HepG2 (cell line): Measurements from ENCODE around the gene CIITA. TPM values are rescaled to one million over a fixed set of nuclear protein-coding genes. Genes with fewer than 3 reads are reported as not detected.

ENCODE experiments used
- AKAP8 ChIP-seq: sonication (generic); formaldehyde crosslinking; IDR thresholded peaks from 2 replicates; pipeline ENCODE4 v1.5.1; 2020; ENCODE audit warnings: mild to moderate bottlenecking, missing genetic modification reagents
- BRD4 ChIP-seq: sonication (generic); formaldehyde crosslinking; IDR thresholded peaks from 2 replicates; pipeline ENCODE4 v1.4.0; 2020; ENCODE audit warnings: missing genetic modification reagents
- DPF2 ChIP-seq: sonication (generic); formaldehyde crosslinking; IDR thresholded peaks from 2 replicates; pipeline ENCODE4 v1.4.0; 2020; ENCODE audit warnings: mild to moderate bottlenecking, low read depth, missing genetic modification reagents, borderline replicate concordance
- FOSL2 ChIP-seq: sonication (generic); formaldehyde crosslinking; IDR thresholded peaks from 2 replicates; pipeline ENCODE4 v1.4.0; 2020; ENCODE audit warnings: missing genetic modification reagents
- GABPA ChIP-seq, 2 experiments: IDR thresholded peaks; 2 replicates each; pipeline ENCODE4 v1.6.1; 2011 to 2016; ENCODE audit warnings: low read depth in 2 of 2, low read length in 1 of 2, missing biosample characterization in 1 of 2, missing genetic modification characterization in 1 of 2
- HMG20B ChIP-seq: conservative IDR thresholded peaks from 2 replicates; pipeline ENCODE4 v1.6.1; 2016; ENCODE audit warnings: missing genetic modification reagents, missing compliant biosample characterization
- MLLT10 ChIP-seq: sonication (generic); formaldehyde crosslinking; IDR thresholded peaks from 2 replicates; pipeline ENCODE4 v1.4.0; 2020; ENCODE audit warnings: missing genetic modification reagents
- NFE2L1 ChIP-seq: sonication (generic); formaldehyde crosslinking; IDR thresholded peaks from 2 replicates; pipeline ENCODE4 v1.4.0; 2020; ENCODE audit warnings: missing genetic modification reagents, mild to moderate bottlenecking, borderline replicate concordance
- NFKBIZ ChIP-seq: IDR thresholded peaks from 2 replicates; pipeline ENCODE4 v1.6.1; 2018; ENCODE audit warnings: missing genetic modification reagents, missing compliant biosample characterization
- ONECUT2 ChIP-seq: sonication (generic); formaldehyde crosslinking; IDR thresholded peaks from 2 replicates; pipeline ENCODE4 v1.4.0; 2020; ENCODE audit warnings: missing genetic modification reagents
- POLR2A ChIP-seq, 2 experiments: IDR thresholded peaks; 2 replicates each; pipeline ENCODE4 v1.6.1; 2011; ENCODE audit warnings: low read depth in 2 of 2, low read length in 2 of 2, mild to moderate bottlenecking in 1 of 2, moderate library complexity in 1 of 2; ENCODE audit not compliant: insufficient read depth in 1 of 2
- TEAD2 ChIP-seq: sonication (generic); formaldehyde crosslinking; IDR thresholded peaks from 2 replicates; pipeline ENCODE4 v1.9.0; 2021; ENCODE audit warnings: missing genetic modification reagents
- TGIF2 ChIP-seq: IDR thresholded peaks from 2 replicates; pipeline ENCODE4 v1.6.1; 2016; ENCODE audit warnings: control low read depth, missing compliant biosample characterization
- ZBTB1 ChIP-seq: sonication (generic); formaldehyde crosslinking; IDR thresholded peaks from 2 replicates; pipeline ENCODE4 v1.4.0; 2020; ENCODE audit warnings: missing genetic modification reagents, borderline replicate concordance
- ZBTB43 ChIP-seq: sonication (generic); formaldehyde crosslinking; conservative IDR thresholded peaks from 2 replicates; pipeline ENCODE4 v1.4.0; 2020; ENCODE audit warnings: missing genetic modification reagents
- ZEB1 ChIP-seq: IDR thresholded peaks from 2 replicates; pipeline ENCODE4 v1.6.1; 2012; ENCODE audit warnings: mild to moderate bottlenecking, low read depth, inconsistent platforms; ENCODE audit not compliant: insufficient replicate concordance
- ZFP90 ChIP-seq: sonication (generic); formaldehyde crosslinking; IDR thresholded peaks from 2 replicates; pipeline ENCODE4 v1.8.0; 2022; ENCODE audit warnings: missing genetic modification reagents, mild to moderate bottlenecking, inconsistent platforms, borderline replicate concordance
- ZNF343 ChIP-seq: sonication (generic); formaldehyde crosslinking; IDR thresholded peaks from 2 replicates; pipeline ENCODE4 v1.4.0; 2020; ENCODE audit warnings: mild to moderate bottlenecking, missing genetic modification reagents
- ZNF558 ChIP-seq: sonication (generic); formaldehyde crosslinking; IDR thresholded peaks from 2 replicates; pipeline ENCODE4 v1.9.0; 2022; ENCODE audit warnings: mild to moderate bottlenecking, missing genetic modification reagents, borderline replicate concordance
- polyA plus RNA-seq, 8 experiments: library from polyadenylated mRNA; depleted of rRNA in 3 of 8; stranded (reverse) in 7 of 8; unstranded in 1 of 8; fragments of >200 nt; fragmentation: Illumina TruSeq in 4 of 8; extraction: Trizol in 4 of 8; gene quantifications; 2 replicates each; pipeline versions ENCODE4 v1.2.1 to v1.2.3, GENCODE V29; 2011 to 2016; ENCODE audit warnings: low read depth in 4 of 8, missing spikeins in 1 of 8, mixed read lengths in 1 of 8; ENCODE audit not compliant: insufficient read depth in 1 of 8
- total RNA-seq, 5 experiments: library from RNA; depleted of rRNA; stranded (reverse); fragments of >200 nt; fragmentation: Illumina TruSeq; extraction: Trizol; gene quantifications; 2 replicates each; pipeline ENCODE4 v1.2.3, GENCODE V29; 2016; ENCODE audit warnings: low read depth in 1 of 5
- TF ChIP-seq, protein P1 (sequence below): sonication (generic); formaldehyde crosslinking; IDR thresholded peaks from 2 replicates; pipeline ENCODE4 v1.4.0; 2020; ENCODE audit warnings: mild to moderate bottlenecking, missing genetic modification reagents, borderline replicate concordance
- TF ChIP-seq, protein P2 (sequence below): sonication (generic); formaldehyde crosslinking; IDR thresholded peaks from 2 replicates; pipeline ENCODE4 v1.5.0; 2020; ENCODE audit warnings: mild to moderate bottlenecking, missing genetic modification reagents, moderate library complexity

CIITA gene
- total and polyA plus RNA-seq, 2 of the 13 experiments (the other 11 are each of a cell fraction or from before 2014, with no cell fraction given): 0.08 to 0.09 TPM

DNA sequence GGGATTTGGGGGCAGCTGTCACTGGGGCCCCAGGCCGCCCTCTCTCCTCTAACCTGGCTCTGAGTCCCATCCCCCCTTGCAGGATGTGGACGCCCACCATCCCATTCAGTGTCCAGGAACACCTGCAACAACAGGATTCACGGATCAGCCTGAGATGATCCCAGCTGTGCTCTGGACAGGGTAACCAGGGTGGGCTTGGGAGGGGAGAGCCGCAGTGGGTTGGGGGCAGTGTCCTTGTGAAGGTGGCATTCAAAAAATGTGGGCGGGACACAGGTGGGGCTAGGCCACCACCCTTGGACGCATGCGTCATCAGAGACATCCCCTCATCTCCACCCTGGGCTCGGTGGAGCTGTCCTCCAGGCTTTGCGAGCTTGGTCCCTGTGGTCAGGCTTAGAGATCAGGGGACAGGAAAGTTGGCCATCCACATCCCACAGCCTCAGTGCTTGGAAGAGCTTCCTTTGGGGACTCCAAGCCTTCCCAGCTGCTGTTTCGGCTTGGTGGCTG lies 46.2 kb downstream of the CIITA start (continued):
- TF ChIP-seq, protein P1, sequence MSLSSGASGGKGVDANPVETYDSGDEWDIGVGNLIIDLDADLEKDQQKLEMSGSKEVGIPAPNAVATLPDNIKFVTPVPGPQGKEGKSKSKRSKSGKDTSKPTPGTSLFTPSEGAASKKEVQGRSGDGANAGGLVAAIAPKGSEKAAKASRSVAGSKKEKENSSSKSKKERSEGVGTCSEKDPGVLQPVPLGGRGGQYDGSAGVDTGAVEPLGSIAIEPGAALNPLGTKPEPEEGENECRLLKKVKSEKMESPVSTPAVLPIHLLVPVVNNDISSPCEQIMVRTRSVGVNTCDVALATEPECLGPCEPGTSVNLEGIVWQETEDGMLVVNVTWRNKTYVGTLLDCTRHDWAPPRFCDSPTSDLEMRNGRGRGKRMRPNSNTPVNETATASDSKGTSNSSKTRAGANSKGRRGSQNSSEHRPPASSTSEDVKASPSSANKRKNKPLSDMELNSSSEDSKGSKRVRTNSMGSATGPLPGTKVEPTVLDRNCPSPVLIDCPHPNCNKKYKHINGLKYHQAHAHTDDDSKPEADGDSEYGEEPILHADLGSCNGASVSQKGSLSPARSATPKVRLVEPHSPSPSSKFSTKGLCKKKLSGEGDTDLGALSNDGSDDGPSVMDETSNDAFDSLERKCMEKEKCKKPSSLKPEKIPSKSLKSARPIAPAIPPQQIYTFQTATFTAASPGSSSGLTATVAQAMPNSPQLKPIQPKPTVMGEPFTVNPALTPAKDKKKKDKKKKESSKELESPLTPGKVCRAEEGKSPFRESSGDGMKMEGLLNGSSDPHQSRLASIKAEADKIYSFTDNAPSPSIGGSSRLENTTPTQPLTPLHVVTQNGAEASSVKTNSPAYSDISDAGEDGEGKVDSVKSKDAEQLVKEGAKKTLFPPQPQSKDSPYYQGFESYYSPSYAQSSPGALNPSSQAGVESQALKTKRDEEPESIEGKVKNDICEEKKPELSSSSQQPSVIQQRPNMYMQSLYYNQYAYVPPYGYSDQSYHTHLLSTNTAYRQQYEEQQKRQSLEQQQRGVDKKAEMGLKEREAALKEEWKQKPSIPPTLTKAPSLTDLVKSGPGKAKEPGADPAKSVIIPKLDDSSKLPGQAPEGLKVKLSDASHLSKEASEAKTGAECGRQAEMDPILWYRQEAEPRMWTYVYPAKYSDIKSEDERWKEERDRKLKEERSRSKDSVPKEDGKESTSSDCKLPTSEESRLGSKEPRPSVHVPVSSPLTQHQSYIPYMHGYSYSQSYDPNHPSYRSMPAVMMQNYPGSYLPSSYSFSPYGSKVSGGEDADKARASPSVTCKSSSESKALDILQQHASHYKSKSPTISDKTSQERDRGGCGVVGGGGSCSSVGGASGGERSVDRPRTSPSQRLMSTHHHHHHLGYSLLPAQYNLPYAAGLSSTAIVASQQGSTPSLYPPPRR (CRISPR knock-in tag): peak; percentile 7; the same call in 1 of the 2 replicates
- TF ChIP-seq BRD4: no peak
- TF ChIP-seq AKAP8 (CRISPR knock-in tag): 0 out of 2 replicates have a peak, but pooled peaks have one; percentile 50
- no peak for TF ChIP-seq HMG20B (CRISPR knock-in tag)
- no peak for TF ChIP-seq ONECUT2 (CRISPR knock-in tag)
- TF ChIP-seq ZFP90: 0 out of 2 replicates have a peak, but pooled peaks have one; percentile 16
- TF ChIP-seq NFKBIZ (CRISPR knock-in tag): no peak
- TF ChIP-seq DPF2: 0 out of 2 replicates have a peak, but pooled peaks have one; percentile 15
- TF ChIP-seq ZEB1: peak; percentile 48
- TF ChIP-seq ZNF343 (CRISPR knock-in tag): 0 out of 2 replicates have a peak, but pooled peaks have one; percentile 11
- 0 out of 2 replicates have a peak, but pooled peaks have one; percentile 66 for TF ChIP-seq NFE2L1
- no peak for TF ChIP-seq ZBTB1
- TF ChIP-seq MLLT10 (CRISPR knock-in tag): no peak
- TF ChIP-seq, protein P2, sequence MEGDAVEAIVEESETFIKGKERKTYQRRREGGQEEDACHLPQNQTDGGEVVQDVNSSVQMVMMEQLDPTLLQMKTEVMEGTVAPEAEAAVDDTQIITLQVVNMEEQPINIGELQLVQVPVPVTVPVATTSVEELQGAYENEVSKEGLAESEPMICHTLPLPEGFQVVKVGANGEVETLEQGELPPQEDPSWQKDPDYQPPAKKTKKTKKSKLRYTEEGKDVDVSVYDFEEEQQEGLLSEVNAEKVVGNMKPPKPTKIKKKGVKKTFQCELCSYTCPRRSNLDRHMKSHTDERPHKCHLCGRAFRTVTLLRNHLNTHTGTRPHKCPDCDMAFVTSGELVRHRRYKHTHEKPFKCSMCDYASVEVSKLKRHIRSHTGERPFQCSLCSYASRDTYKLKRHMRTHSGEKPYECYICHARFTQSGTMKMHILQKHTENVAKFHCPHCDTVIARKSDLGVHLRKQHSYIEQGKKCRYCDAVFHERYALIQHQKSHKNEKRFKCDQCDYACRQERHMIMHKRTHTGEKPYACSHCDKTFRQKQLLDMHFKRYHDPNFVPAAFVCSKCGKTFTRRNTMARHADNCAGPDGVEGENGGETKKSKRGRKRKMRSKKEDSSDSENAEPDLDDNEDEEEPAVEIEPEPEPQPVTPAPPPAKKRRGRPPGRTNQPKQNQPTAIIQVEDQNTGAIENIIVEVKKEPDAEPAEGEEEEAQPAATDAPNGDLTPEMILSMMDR: no peak
- TF ChIP-seq TGIF2: 0 out of 2 replicates have a peak, but pooled peaks have one; percentile 18
- TF ChIP-seq GABPA (IDR thresholded peaks at IDR 0.05; ENCODE audit: low read depth, low read length): no peak
- no peak for TF ChIP-seq GABPA (CRISPR knock-in tag; IDR thresholded peaks at IDR 0.05; ENCODE audit: low read depth)
- TF ChIP-seq ZNF558 (CRISPR knock-in tag): no peak
- TF ChIP-seq ZBTB43 (CRISPR knock-in tag): no peak
- TF ChIP-seq FOSL2 (CRISPR knock-in tag): peak; percentile 54; the same call in 1 of the 2 replicates
- TF ChIP-seq TEAD2 (CRISPR knock-in tag): peak; percentile 48; the same call in 1 of the 2 replicates
- peak; percentile 48 to 51; a peak in 2 of 4 replicates for TF ChIP-seq POLR2A (IDR thresholded peaks at IDR 0.05; ENCODE audit: insufficient read depth in 1 of 2, low read depth in 2 of 2, low read length in 2 of 2)
